GM19452 (cell line): ENCODE results near the gene ARHGAP8.

ENCODE experiments used
- ATAC-seq: cut with Tn5 transposase; IDR thresholded peaks from one replicate; pipeline ENCODE4 v1.9.1; 2021; ENCODE audit not compliant: unreplicated experiment

ARHGAP8 gene

DNA sequence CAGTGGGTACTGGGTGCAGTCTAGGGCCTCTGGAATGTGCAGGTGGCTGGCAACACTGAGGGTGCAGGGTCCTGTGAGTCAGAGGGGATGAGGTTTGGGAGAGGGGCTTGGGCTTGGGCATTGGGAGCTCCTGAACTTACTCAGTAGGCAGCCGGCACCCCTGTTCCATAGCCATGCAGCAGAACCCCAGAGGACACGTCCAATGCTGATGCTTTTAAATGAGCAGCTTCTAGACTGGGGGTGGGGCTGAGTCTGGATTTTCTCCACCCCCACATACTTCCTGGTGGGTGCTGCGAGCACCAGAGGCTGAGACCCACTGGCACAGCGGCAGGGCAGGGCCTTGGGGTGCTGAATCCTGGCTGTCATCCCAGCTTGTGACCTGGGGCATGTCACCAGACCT lies 71.4 kb downstream of the ARHGAP8 start:
- ATAC-seq, result no peak

DNA sequence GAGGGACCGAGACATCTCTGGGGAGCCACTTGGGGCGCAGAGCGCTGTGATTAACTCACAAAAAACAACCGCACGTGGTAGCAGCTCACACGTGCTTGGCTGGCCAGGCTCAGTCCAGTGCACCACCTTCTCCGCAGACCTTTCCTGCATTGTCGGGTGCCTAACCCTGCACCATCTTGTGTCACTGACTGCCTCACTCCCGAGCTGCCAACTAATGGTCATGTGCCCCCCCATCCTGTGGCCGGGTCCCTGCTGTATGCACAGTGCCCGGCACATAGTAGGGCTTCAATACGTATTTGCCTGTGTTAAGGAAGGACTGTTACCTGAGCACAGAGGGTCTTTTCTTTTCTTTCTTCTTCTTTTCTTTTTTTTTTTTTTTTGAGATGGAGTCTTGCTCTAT lies 71.9 kb downstream of the ARHGAP8 start:
- ATAC-seq, result no peak

DNA sequence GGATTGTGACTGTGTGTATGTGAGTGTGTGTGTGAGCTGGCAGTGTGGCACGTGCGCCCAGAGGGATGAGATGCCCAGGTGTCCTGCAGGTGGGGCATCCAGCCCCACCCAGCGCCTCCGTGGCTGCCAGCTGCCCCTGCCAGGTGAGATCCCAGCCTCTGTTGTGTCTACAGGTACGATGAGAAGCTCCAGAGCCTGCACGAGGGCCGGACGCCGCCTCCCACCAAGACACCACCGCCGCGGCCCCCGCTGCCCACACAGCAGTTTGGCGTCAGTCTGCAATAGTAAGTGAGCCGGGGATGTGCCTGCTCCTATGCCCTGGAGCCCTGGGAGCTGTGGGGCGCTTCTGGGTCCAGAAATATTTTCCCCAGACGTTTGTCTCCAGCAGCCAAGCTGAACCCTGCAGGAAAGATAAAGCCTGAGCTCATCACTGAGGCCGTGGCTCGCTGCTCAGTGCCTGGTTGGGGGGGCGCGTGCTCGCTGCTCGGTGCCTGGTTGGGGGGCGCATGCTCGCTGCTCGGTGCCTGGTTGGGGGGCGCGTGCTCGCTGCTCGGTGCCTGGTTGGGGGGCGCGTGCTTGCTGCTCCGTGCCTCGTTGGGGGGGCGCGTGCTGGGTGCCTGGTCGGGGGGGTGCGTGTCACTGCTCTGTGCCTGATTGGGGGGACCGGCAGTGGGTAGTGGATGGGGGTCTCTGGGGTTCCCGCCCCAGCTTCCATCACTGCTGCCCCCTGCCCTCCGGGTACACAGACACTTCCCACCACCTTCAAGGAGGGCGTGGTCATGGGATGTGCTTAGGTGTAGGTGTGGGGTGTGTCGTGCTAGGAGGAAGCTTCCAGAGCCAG lies 73.2 kb downstream of the ARHGAP8 start:
- no peak for ATAC-seq

DNA sequence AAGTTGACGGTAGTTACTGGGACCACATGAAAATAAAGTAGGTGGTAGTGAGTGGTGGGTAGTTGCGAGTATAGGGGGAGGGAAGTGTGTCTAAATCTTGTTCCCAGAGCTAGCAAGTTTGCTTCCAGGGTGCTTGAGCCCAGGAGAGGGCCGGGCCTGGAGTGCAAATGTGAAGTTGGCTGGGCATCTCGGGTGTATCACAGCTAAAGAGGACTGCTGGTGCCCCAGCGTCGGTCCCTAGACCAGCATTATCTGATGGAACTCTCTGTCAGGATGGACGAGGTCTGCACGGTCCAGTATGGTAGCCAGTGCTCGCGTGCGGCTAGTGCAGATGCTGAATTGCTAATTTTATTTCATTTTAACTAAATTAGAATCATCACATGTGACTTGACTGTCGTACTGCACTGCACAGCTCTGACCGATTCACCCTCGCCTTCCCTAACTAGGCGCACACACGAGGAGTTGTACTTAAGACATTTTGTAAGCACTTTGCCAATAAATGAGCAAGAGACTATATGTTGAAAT lies 75.4 kb downstream of the ARHGAP8 start:
- ATAC-seq, result no peak

DNA sequence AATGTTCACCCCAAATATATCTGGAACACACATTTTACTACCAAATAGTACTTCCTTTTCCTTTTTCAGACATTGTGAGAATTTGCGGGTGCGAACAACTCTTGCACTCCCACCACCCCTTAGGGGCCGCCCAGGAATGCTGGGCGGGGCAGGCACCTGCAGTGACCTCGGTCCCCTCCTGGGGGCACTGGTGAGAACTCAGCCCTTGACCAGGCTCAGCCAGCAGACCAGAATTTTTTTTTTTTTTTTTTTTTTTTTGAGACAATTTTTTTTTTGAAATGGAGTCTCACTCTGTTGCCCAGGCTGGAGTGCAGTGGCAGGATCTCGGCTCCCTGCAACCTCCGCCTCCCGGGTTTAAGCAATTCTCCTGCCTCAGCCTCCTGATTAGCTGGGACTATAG lies 75.8 kb downstream of the ARHGAP8 start:
- no peak for ATAC-seq

DNA sequence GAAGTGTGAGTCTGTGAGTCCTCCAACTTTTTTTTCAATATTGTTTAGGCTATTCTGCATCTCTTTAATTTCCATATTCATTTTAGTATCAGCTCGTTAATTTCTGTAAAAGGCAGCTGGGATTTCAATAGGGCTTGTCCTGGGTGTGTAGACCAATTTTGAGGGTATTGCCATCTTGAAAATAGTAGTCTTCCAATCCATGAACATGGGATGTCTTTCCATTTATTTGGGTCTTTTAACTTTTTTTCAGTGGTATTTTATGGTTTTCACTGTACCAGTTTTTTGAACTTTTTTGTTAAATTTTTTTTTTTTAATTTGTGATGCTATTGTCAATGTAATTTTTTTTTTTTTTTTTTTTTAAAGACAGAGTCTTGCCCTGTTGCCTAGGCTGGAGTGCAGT lies 79.5 kb downstream of the ARHGAP8 start:
- ATAC-seq, result no peak

DNA sequence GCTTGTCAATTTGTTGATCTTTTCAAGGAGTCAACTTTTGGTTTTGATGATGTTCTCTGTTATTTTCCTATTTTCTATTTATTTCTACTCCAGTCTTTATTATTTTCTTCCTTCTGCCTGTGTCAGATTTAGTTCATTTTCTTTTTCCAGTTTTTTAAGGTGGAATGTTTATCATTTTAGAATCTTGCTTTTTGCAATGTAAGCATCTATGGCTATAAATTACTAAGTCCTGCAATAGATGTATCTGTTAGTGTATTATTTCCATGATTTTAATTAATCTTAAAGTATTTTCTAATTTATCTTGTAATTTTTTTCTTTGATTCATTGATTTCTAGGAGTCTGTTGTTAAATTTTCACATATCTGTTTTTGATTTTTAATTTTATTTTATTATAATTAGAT lies 81.7 kb downstream of the ARHGAP8 start:
- no peak for ATAC-seq

DNA sequence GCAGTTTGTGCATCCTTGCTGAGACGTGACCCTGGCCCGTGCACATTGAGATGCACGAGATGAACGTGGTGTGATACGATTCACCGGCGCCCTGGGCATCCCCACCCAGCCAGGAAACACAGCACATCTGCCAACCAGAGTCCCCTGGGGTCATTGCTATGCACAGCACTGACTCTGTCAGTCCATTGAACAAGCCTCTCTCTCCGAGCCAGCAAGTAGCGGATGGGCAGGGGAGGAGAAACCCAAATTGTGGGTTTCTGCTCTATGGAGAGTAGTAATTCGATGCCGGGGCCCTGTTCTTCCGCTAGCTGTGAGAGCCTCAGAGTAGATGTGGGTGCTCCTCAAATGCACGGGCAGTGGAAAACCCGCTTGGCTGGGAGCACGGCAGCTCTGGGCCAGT lies 85.1 kb downstream of the ARHGAP8 start:
- no peak for ATAC-seq

DNA sequence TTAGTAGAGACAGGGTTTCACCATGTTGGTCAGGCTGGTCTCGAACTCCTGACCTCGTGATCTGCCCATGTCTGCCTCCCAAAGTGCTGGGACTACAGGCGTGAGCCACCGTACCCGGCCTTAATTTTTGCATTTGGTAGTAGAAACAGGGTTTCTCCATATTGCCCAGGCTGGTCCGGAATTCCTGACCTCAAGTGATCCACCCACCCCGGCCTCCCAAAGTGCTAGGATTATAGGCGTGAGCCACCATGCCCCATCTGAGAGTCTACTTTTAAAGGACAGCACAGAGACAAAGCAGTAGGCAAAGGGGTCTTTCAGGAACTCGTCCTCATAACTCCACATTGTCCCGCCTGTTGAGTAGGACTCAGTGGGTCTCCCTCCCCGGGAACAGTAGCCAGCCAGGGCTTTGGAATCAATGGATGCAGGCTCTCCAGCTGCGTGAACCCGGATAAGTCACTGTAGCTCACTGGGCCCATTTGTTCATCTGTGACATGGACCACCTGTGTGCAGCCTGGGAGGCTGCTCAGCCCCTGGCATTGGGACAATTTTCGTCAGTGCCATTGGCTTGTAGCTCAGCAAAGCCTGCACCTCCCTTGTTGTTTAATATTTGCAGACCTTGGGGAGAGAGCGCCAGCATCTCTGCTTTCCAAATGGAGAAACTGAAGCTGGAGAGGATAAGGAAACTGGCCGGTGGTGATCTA lies 86.1 kb downstream of the ARHGAP8 start:
- no peak for ATAC-seq

DNA sequence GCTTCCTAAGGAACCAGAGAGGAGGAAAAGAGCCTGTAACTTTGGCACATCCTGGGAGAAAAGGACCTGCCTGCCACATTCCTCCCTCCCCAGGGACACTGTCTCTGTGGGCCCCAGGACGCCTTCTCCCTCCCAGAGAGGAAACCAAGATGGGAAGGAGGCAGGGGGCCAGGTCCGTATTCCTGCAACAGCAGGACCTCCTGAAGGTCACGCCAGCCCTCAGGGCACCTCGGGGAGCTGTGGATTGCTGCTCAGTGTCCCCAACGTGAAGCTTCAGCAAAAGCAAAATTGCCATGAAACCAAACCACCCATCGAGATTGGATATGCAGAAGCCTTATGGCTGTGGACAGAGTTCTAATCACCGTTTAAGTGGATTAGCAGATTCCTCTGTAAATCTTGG lies 86.7 kb downstream of the ARHGAP8 start:
- no peak for ATAC-seq

DNA sequence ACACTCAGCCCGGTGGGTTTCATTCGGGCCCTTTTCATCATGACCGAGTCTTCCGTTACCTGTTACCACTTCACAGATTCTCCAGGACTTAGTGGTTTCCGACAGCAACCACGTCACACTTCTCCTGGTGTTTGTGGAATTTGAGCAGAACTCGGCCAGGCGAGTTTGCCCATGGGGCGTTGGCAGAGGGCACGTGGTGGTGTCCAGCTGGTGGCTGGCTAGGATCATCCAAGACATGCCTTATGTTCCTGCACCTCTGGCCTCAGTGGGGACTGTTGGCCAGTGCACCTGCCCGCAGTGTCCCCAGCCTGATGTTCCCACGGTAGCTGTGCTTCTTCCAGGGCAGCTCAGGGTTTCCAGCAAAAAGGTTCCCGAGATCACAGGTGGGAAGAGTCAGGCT lies 87.3 kb downstream of the ARHGAP8 start:
- no peak for ATAC-seq

DNA sequence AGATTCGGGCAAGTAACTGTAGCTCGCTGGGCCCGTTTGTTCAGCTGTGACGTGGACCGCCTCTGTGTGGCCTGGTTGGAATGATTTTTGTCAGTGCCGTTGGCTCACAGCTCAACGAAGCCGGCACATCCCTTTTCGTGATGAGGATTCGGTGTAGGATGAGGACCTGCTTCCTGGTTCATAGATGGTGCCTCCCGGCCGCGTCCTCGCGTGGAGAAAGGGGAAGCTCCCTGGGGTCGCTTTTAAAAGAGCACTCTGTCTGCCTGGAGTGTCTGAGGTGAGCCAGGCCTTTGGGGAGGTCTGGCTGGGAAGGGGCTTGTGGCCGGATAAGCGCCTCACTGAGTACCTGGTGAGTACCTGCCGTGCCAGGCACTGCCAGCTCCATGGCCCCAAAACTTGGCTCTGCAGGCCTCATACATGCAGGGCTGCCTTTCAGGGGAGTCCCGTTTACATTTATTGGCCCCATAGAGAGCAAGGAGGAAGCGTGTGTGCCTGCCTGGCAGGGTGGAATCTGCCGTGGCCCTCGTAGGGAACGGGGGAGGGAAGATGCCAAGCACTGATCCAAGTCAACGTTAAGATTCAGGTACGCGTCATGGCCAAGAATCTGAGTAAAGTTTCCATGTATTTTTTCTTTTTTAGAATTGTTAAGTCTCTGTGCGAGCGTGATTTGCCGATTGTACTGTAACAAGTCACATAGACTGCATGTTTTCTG lies 88.4 kb downstream of the ARHGAP8 start:
- no peak for ATAC-seq

DNA sequence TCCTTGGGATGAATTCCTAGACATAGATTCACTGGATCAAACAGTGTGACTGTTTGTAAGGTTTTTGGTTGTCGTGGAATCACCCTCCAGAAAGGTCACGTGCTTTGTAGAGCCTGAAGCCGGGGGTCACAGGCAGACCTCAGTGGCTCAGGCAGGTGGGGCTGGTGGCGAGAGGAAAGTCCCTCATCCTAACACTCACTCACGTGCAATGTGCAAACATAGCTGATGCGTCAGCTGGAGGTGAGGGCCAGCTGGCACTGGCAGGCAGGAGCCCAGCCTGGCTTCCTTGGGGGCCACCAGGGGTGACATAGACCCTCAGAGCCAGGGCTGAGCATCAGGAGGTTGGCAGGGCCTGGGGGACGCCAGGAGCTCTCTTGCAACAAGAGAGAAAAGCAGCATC lies 90.0 kb downstream of the ARHGAP8 start:
- ATAC-seq, result no peak

DNA sequence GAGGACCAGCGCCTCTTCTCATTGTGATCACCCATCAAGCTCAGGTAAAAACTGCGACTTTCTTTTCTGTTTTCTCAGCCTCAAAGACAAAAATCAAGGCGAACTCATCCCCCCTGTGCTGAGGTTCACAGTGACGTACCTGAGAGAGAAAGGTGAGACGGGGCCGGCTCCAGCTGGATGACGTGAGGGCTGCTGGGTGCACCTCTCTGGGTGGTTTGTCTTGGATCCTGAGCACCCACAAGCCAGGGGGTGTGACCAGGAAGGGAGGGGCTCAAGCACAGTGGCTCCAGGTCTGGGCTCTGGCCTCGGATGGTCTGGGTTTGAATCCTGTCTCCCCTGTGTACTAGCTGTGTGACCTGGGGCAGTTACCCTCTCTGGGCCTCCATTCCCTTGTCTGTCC lies 92.8 kb downstream of the ARHGAP8 start:
- no peak for ATAC-seq

DNA sequence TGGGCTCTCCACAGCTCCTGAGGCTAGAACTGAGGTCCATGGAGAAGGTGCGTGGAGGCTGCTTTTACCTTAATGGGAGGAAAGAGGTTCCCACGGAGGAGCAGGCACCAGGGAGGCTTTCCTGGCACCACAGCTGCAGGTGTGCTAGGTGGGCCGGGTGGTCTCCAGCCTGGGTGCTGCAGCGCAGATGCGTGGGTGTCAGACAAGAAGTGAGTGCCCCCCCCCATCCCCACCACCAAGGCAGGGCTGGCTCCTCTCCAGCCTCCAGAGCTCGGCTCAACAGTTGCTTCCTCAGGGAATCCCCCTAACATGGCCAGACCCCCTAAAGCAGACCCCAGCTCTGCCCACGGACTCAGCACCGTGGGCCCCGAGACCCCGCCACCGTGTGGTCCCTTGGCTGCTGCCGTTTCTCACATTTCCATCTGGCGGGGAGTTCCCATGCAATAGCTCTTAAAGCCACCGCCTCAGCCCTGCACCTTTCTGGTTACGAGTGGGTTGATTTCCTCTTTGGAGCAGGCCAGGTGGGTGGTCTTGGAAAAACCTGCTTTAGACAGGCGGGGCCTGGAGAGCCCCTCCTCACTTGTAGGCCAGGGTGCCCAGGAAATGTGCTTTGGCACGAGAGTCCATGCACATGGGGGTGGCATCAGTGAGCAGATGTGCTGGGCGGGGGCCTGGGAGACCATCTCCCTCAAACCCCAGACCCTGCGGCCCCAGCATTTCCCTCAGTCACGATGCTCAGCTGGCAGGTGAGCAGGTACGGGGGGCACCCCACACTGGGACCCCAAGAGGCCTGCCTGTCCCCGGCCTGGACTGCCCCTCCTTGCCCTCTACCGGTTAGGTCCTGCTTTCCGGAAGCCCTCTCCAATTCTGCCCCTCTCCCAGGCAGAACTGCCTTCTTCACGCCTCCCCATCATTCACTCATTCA lies 93.7 kb downstream of the ARHGAP8 start:
- ATAC-seq, result no peak

DNA sequence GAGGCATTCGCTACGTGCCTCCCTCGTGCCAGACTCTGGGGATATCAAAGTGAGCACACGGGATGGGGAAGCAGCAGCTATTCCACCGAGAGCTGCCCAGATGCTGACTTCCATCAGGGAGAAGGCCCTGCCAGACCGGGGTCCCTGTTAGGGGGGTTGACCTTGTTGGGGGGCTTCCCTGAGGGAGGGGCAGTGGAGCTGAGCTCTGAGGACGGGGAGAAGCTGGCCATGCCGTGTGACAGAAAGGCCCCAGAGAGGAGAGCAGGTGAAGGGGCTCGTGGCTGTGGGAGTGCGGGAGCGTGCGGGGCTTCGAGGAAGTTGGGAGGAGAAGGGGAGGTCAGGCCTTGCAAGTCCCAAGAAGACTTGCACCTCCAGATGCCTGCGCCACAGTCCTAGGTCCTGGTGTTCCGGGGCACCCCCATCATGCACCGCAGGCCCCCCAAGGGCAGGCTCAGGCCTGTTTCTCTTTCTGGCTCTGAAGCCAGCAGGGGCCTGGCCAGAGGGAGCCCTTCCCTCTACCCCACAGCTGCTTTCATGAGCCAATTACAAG lies 94.4 kb downstream of the ARHGAP8 start:
- ATAC-seq, result no peak

DNA sequence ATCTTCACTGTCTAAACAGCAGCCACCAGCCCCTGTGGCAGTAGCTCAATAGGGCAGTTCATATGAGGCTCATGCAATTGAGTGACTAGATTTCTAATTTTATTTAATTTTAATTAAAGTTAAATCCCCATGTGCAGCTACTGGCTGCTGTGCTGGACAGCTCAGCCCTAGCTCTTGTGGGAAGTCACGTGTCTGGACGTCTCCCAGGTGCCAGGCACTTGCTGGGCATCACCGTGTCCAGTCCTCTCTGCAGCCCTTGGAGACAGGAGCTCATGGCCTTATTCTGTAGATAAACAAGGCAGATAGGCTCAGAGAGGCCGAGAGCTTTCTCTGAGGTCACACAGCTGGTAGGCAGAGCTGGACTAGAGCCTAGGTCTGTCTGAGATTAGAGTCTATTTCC lies 95.0 kb downstream of the ARHGAP8 start:
- ATAC-seq, result no peak

DNA sequence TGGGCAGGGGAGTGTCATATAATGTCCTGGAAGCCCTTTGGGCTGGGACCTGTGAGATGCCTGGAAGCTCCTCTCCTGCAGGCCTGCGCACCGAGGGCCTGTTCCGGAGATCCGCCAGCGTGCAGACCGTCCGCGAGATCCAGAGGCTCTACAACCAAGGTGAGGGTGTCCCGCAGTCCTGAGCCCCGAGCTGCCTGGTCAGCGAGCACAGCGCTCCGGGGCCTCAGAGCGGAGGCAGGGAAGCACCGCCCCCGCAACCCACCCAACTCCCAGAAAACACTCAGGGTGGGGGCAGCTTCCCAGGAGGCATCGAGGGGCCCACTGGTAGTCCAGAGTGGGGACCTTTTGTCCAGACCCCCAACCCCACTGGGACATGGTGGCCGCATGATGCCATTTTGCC lies 95.5 kb downstream of the ARHGAP8 start:
- no peak for ATAC-seq

DNA sequence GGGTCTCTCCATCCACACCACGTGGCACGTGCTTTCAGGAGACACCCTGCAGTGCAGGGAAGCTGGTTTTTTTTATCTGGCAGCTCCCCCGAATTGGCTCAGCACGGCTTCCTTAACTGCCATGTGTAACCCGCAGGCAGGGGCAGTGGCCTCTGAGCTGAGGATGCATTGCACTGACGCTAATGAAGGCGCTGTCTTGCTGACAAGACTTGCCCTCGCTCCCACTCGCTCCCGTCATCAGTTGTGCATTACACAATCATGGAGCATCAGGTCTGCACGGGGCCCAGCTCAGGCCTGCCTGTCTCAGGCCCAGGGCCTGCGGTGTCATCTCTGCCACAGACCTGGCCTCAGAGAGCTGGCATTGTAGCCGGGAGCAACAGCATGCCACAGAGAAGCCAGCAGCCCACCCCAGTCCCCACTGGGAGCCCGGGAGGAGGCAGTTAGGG lies 95.9 kb downstream of the ARHGAP8 start:
- ATAC-seq, result no peak

DNA sequence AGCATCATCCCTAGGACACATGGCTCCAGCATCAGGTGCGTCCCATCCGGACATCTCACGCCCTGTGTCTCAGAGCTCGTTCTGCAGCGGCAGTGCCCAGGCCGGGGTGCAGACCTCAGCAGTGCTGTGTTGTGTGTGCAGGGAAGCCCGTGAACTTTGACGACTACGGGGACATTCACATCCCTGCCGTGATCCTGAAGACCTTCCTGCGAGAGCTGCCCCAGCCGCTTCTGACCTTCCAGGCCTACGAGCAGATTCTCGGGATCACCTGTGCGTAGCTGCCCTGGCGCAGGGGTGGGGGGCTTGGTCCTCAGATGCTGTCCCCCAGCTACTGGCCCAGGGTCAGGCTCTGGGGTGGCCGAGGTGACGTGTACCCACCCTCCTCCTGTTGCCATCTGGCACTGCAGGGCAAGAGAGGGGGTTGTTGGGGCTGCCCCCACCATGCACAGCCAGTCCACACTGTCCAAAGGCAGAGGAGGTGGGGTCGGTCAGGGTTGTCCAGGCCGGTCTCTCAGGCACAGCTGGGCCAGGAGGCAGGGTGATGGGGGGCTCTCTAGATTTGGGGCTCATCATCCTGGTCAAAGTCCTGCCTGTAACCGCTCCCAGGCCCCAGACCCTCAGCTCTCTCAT lies 96.5 kb downstream of the ARHGAP8 start:
- ATAC-seq, result no peak
